LNCaP clone FGC (cell line): ENCODE data around the gene ADARB2.

Experiments used
- DNase-seq: peaks from one replicate; pipeline ENCODE4 v3.0.0-alpha.2; 2011; ENCODE audit warnings: low read depth
- H3K4me3 ChIP-seq: 2 replicates; pipeline ENCODE4 v1.5.1; 2011; ENCODE audit warnings: mild to moderate bottlenecking, low read depth, low read length, control low read depth
- CTCF ChIP-seq: IDR thresholded peaks from 2 replicates; pipeline ENCODE4 v1.5.1; 2012; ENCODE audit warnings: mild to moderate bottlenecking; ENCODE audit not compliant: control insufficient read depth, insufficient read depth; ENCODE audit errors: extremely low read depth

ADARB2 gene

GRCh38 chr10:1709161-1709560, 28.2 kb downstream of the ADARB2 start:
- no peak for DNase-seq
- no peak overlapping the region for H3K4me3 ChIP-seq
- TF ChIP-seq CTCF, result no peak

- DNase-seq, result no peak
- TF ChIP-seq CTCF, result no peak
- no peak overlapping the region for H3K4me3 ChIP-seq
Measured at GRCh38 chr10:1708746-1709145, 28.6 kb downstream of the ADARB2 start.

- DNase-seq, result no peak
- no peak overlapping the region for H3K4me3 ChIP-seq
- no peak for TF ChIP-seq CTCF
Measured at GRCh38 chr10:1706711-1707110, 30.6 kb downstream of the ADARB2 start.

DNA sequence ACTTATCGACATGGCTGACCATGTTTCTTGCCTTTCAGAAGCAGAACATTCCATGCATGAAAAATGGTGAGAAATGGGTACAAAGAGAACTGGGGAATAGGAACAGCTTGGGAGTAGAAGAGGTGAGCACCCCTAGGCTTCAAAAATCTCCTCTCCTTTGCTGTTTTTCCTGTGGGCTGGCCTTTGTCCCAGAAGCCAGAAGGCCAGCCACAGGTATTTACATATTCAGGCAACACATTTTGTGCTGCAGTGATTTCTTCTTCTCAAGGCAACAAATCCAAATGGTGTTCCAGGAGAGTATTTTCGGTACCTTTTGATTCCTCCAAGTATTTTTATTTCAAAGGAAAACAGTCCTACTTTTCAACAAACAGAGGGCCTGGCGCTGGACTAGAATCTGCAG, 31.1 kb downstream of the ADARB2 start:
- TF ChIP-seq CTCF, result no peak
- no peak overlapping the region for H3K4me3 ChIP-seq
- no peak for DNase-seq

GRCh38 chr10:1698185-1698584, 39.1 kb downstream of the ADARB2 start:
- DNase-seq, result no peak
- no peak for TF ChIP-seq CTCF

GRCh38 chr10:1696106-1696505, 41.2 kb downstream of the ADARB2 start:
- DNase-seq, result no peak
- no peak overlapping the region for H3K4me3 ChIP-seq
- TF ChIP-seq CTCF, result no peak

More at GRCh38 chr10:1698185-1698584, 39.1 kb downstream of the ADARB2 start:
- H3K4me3 ChIP-seq, result no peak overlapping the region

DNA sequence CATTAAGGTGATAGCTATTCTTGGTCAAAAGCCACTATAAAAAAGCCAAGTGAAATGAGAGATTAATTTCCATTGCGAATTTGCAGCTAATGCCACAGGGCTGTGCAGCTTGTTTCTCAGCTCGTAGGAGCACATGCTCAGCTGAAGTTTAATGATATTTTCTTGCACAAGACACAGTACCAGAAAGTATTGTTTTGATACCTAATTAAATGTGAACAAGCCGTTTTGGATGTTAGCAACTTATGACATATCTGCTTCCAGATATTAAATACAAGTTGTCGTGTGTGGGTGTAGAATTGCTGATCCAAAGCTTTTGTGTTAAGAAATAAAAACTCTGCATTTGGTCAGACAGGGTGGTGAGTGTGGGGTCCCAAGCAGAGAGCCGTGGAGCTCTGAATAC, 47.2 kb downstream of the ADARB2 start:
- no peak for DNase-seq
- no peak overlapping the region for H3K4me3 ChIP-seq
- TF ChIP-seq CTCF, result no peak
